ENCODE results near the gene SCIN.

SCIN gene

DNA sequence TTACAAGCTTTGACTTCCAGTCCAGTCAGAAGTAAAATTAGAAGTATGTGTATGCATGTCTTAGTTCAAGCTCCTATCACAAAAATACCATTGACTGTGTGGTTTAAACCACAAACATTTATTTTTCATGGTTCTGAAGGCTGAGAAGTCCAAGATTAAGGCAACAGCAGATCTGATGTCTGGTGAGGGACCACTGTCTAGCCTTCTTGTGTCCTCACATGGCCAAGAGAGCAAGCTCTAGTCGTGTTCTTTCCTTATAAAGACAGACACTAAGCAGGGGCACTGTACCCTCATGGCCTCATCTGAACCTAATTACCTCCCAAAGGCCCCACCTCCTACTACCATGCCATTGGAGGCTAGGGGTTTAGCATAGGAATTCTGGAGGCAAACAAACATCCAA lies 75.6 kb downstream of the SCIN start:
- no peak for DNase-seq (ENCODE audit: low read depth)
- TF ChIP-seq, protein P1, sequence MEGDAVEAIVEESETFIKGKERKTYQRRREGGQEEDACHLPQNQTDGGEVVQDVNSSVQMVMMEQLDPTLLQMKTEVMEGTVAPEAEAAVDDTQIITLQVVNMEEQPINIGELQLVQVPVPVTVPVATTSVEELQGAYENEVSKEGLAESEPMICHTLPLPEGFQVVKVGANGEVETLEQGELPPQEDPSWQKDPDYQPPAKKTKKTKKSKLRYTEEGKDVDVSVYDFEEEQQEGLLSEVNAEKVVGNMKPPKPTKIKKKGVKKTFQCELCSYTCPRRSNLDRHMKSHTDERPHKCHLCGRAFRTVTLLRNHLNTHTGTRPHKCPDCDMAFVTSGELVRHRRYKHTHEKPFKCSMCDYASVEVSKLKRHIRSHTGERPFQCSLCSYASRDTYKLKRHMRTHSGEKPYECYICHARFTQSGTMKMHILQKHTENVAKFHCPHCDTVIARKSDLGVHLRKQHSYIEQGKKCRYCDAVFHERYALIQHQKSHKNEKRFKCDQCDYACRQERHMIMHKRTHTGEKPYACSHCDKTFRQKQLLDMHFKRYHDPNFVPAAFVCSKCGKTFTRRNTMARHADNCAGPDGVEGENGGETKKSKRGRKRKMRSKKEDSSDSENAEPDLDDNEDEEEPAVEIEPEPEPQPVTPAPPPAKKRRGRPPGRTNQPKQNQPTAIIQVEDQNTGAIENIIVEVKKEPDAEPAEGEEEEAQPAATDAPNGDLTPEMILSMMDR (IDR thresholded peaks at IDR 0.05; ENCODE audit: low read depth, low read length, missing control alignments), result no peak
- no peak overlapping the region for H3K4me3 ChIP-seq (ENCODE audit: low read depth, low read length)

DNA sequence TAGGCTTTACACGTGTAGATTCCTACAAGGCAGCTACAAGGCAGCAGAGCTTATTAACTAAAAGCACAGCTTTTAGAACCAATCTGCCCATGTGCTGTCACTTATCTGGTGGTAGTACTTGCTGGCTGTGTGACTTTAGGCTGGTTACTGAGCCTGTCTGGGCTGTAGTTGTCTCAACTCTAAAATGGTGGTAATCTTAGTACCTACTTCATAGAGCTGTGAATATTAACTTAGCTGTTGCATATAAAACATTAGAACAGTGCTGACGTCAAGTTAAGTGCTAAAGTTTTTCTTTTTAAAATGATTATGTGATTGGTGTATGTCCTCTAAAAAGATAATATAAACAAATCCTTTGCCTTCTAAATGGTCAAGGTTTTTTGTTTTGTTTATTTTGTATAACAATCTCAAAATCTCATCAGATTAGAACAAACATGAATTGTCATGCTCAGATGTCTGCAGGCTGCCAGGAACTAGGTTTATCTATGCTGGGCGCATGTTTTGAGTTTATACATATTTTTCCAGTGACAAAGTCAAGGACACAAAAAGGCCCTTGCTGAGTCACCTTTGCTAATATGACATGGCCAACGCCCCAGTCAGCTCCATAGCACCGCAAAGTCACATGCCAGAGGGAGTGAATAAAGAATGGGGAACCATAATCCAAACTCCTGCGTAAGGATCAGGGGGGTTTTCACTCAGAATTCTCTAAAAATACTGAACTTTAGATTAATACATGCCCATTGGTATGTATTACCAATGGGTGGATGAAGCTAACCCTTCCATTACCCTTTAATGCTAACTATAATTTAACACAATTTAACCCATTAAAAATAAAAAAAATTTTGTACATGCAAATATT lies 77.1 kb downstream of the SCIN start:
- H3K4me3 ChIP-seq (ENCODE audit: low read depth, low read length), result no peak overlapping the region
- no peak for DNase-seq (ENCODE audit: low read depth)
- TF ChIP-seq, protein P1 (IDR thresholded peaks at IDR 0.05; ENCODE audit: low read depth, low read length, missing control alignments), result no peak

DNA sequence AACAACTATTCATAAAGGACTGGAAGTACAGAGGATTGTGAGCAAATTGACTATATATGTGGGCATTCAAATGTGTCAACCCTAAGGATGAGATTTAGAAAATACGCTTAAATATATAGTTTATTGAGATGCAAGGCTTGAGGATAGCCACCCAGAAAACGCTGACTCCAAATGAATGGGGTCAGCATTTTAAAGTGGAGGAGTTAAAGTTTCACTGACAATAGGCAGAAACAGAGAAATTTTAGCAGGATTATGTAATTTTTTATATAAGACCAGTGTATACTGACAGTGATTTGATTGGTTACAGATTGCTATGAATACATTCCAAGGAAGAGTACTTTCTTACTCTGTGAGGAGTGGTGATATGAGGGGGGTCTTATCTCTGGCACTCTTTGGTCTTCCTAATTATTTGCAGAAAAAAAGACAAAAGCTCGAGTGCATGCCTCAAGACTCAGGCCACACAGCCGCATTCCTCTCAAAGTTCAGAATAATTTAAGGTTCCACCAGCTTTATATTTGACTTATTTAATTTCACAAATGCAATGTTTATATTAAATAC lies 78.3 kb downstream of the SCIN start:
- no peak overlapping the region for H3K4me3 ChIP-seq (ENCODE audit: low read depth, low read length)
- no peak for DNase-seq (ENCODE audit: low read depth)
- TF ChIP-seq, protein P1 (IDR thresholded peaks at IDR 0.05; ENCODE audit: low read depth, low read length, missing control alignments), result no peak

DNA sequence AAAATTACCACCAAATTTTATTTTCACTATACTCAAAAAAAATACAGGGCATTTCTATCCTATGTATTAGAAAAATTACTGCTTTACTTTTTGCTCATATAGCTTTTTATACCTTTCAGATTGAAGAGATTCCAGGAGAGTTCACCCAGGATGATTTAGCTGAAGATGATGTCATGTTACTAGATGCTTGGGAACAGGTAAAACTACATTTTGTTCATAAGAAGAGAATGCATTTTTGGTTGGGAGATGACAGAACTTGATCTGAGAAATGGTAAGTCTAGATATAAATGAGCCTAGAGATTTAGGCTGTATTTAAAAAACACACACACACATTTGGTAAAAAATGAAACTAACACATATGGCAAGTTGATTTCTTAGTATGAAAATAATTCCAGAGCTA lies 78.8 kb downstream of the SCIN start:
- no peak for DNase-seq (ENCODE audit: low read depth)
- H3K4me3 ChIP-seq (ENCODE audit: low read depth, low read length), result no peak overlapping the region
- TF ChIP-seq, protein P1 (IDR thresholded peaks at IDR 0.05; ENCODE audit: low read depth, low read length, missing control alignments), result no peak

DNA sequence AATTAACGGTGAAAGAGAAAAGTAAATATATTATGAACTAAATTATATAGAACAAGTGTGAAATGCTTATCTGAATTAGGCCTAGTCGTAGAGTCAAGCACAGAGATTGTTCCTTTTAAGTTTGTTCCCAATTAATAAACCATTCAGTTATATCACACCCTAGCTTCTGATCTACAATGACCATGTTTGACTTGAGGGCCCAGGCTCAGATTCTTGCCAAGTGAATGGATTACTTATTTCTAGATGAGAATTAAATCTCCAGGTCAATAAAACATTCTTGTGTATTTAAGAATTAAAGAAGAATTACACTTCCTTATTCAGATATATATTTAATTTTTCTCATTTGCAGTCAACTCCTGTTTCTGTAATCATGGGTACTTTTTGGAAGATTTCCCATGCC lies 79.6 kb downstream of the SCIN start:
- TF ChIP-seq, protein P1 (IDR thresholded peaks at IDR 0.05; ENCODE audit: low read depth, low read length, missing control alignments), result no peak

DNA sequence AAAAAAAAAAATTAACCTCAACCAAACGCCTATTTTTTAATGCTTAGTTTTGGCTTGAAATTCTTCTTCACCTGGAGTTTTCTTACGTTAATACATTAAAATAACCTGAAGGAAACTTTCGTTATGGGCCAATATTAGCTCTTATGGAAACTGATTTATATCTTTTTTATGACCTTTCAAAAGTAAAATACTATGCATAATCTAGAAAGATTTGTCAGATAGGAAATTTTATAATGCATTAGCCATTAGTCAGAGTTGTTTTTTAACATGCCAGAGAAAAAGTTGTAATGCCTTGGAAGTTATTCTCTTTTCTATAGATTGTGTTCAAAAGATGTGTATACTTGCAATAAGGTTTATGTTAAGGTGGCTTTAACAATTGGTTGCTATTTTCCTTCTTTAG lies 82.6 kb downstream of the SCIN start:
- H3K4me3 ChIP-seq (ENCODE audit: low read depth, low read length), result no peak overlapping the region

More for the DNA sequence above, 79.6 kb downstream of the SCIN start:
- DNase-seq (ENCODE audit: low read depth), result no peak
- no peak overlapping the region for H3K4me3 ChIP-seq (ENCODE audit: low read depth, low read length)

More for the DNA sequence above, 82.6 kb downstream of the SCIN start:
- no peak for DNase-seq (ENCODE audit: low read depth)
- TF ChIP-seq, protein P1 (IDR thresholded peaks at IDR 0.05; ENCODE audit: low read depth, low read length, missing control alignments), result no peak
